Kidney epithelial cell (primary cell): Measurements from ENCODE around the gene BCAP31. TPM values are rescaled to one million over a fixed set of nuclear protein-coding genes. Genes with fewer than 3 reads are reported as not detected.
"Not testable (repeated sequence)": the region's sequence is repeated elsewhere in the genome, so short reads cannot be mapped to it uniquely, and the experiment has no call there.

Experiments
- DNase-seq: peaks from one replicate; pipeline ENCODE4 v3.0.0-alpha.2; 2010; ENCODE audit warnings: low read depth
- H3K27me3 ChIP-seq: 2 replicates; pipeline ENCODE4 v1.6.0; 2011; ENCODE audit warnings: low read length; ENCODE audit not compliant: control insufficient read depth, insufficient read depth
- H3K36me3 ChIP-seq: 2 replicates; pipeline ENCODE4 v1.5.1; 2011; ENCODE audit warnings: low read length; ENCODE audit not compliant: control insufficient read depth, insufficient read depth
- H3K4me3 ChIP-seq: 2 replicates; pipeline ENCODE4 v1.5.1; 2011; ENCODE audit warnings: low read depth, mild to moderate bottlenecking, control low read depth, low read length
- total RNA-seq: library from RNA; depleted of rRNA; stranded (reverse); fragments of >200 nt; gene quantifications from 2 replicates; pipeline ENCODE4 v1.2.3, GENCODE V29; 2015
- TF ChIP-seq, protein P1 (sequence below): IDR thresholded peaks from 2 replicates; pipeline ENCODE4 v1.5.1; 2011; ENCODE audit warnings: mild to moderate bottlenecking, moderate library complexity, low read length, control low read depth, inconsistent platforms; ENCODE audit not compliant: insufficient read depth, poor library complexity, severe bottlenecking

The BCAP31 gene
- total RNA-seq, 1 donor from 2014 or later, result 179 TPM

DNA sequence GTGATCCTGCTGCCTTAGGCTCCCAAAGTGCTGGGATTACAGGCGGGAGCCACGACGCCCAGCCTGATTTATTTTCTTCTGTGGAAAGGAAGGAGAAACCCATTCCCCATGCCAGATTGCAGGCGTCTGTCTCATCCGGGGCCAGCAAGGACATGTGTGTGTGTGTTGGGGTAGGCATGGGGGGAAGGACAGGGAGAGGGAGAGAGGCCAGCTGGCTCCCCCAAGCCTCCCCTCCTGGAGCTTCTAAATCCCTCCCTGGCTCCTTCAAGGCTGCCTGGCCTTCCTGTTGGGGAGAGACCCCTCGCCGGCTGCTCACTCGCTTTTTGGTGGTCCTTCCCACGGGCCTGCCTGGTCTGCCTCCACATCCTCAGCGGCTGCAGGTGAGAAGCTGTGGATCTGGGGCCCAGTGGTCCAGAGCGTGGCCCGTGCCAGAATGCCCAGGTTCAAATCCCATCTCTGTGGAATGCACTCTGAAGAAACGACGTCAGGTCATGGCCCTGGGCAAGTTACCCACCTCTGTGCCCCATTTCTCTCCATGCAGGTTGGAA is 38.5 kb upstream of the BCAP31 start:
- H3K4me3 ChIP-seq, result no peak overlapping the region
- TF ChIP-seq, protein P1, sequence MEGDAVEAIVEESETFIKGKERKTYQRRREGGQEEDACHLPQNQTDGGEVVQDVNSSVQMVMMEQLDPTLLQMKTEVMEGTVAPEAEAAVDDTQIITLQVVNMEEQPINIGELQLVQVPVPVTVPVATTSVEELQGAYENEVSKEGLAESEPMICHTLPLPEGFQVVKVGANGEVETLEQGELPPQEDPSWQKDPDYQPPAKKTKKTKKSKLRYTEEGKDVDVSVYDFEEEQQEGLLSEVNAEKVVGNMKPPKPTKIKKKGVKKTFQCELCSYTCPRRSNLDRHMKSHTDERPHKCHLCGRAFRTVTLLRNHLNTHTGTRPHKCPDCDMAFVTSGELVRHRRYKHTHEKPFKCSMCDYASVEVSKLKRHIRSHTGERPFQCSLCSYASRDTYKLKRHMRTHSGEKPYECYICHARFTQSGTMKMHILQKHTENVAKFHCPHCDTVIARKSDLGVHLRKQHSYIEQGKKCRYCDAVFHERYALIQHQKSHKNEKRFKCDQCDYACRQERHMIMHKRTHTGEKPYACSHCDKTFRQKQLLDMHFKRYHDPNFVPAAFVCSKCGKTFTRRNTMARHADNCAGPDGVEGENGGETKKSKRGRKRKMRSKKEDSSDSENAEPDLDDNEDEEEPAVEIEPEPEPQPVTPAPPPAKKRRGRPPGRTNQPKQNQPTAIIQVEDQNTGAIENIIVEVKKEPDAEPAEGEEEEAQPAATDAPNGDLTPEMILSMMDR, result no peak
- H3K36me3 ChIP-seq, result no peaks in the 10 kb centered on the region
- DNase-seq, result no peak
- H3K27me3 ChIP-seq, result no peaks in the 10 kb centered on the region

DNA sequence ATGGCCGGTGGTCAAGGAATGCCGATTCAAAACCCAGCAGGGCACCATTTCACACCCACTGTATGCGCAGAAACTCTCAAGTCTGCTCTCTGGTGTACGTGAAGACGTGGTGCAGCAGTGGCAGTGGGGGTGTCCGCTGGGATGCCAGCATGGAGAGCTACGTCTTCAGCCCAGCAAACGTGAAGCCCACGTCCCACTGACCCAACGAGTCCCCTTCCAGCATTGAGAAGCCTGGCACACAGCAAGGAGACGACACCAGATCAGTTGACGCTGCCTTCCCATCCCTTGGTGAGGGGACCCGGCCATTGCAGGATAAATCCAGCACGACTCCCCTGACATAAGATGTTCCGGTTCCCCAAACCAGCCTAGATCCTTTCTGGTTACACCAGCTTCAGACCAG is 37.7 kb upstream of the BCAP31 start:
- TF ChIP-seq, protein P1, result no peak
- H3K36me3 ChIP-seq, result no peaks in the 10 kb centered on the region
- DNase-seq, result no peak
- no peak overlapping the region for H3K4me3 ChIP-seq
- no peaks in the 10 kb centered on the region for H3K27me3 ChIP-seq

- DNase-seq, result no peak
- TF ChIP-seq, protein P1, result no peak
- Histone ChIP-seq H3K27me3 (peaks cover 2% of the 10 kb centered on the region), H3K36me3 (no peaks in the 10 kb centered on the region), H3K4me3 (no peak overlapping the region)
Measured at GRCh38 chrX:153755136-153755535, 30.9 kb upstream of the BCAP31 start.

GRCh38 chrX:153750127-153750774 is 26.1 kb upstream of the BCAP31 start:
- no peak for DNase-seq
- TF ChIP-seq, protein P1, result no peak
- H3K36me3 ChIP-seq, result no peaks in the 10 kb centered on the region
- peaks cover 3% of the 10 kb centered on the region for H3K27me3 ChIP-seq
- H3K4me3 ChIP-seq, result no peak overlapping the region

- H3K27me3 ChIP-seq, H3K4me3 ChIP-seq, DNase-seq, H3K36me3 ChIP-seq: not testable (repeated sequence)
Measured at GRCh38 chrX:153749017-153749416, 24.8 kb upstream of the BCAP31 start.

DNA sequence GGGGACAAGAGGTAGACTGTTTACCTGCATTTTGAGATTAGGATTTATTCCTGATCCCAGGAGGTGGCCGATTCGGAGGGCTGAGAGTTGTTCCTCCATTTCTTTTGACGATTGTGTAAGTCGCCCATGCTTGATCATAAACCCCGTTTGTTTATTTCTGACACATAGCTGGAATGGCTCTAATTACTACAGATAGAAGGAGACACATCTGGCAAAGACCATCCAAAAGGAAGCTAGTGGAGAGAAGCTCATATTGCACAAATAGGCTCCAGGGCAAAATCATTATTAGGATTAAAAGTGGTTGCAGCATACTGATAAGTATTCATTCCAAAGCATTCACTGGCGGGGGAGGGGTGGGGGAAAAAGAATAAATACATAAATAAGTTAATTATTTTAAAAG is 22.8 kb upstream of the BCAP31 start:
- not testable (repeated sequence) for H3K27me3 ChIP-seq, DNase-seq, H3K36me3 ChIP-seq, H3K4me3 ChIP-seq

DNA sequence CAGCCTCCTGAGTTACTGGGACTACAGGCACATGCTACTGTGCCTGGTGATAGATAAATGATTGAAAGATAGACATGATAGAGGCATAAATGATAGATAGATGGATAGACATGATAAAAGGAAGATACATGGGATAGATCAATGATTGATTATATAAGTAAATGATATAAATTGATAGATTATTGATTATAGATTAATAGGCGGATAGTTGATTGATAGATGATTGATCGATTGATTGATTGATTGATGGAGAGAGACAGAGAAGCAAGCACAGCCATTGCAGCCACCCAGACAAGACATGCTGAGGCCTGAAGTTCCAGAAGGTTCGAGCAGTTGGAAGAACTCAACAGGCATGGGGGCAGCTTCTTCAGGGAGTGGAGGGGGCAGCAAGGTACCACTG is 22.2 kb upstream of the BCAP31 start:
- Histone ChIP-seq H3K4me3 (no peak overlapping the region), H3K36me3 (no peaks in the 10 kb centered on the region), H3K27me3 (peaks cover 5% of the 10 kb centered on the region)
- TF ChIP-seq, protein P1, result no peak
- no peak for DNase-seq

- H3K4me3 ChIP-seq, H3K36me3 ChIP-seq, DNase-seq, H3K27me3 ChIP-seq: not testable (repeated sequence)
Measured at GRCh38 chrX:153745067-153745433, 20.9 kb upstream of the BCAP31 start.
